HepG2 (cell line): Measurements from ENCODE around the gene RPL4. TPM values are rescaled to one million over a fixed set of nuclear protein-coding genes. Genes with fewer than 3 reads are reported as not detected.
A peak's percentile ranks its signal among the peaks of the same experiment; 100 is the strongest.

ENCODE experiments used
- ADNP ChIP-seq: sonication (generic); formaldehyde crosslinking; IDR thresholded peaks from 2 replicates; pipeline ENCODE4 v1.4.0; 2020; ENCODE audit warnings: missing genetic modification reagents
- BRD4 ChIP-seq: sonication (generic); formaldehyde crosslinking; IDR thresholded peaks from 2 replicates; pipeline ENCODE4 v1.4.0; 2020; ENCODE audit warnings: missing genetic modification reagents
- EZH2 ChIP-seq: conservative IDR thresholded peaks from 2 replicates; pipeline ENCODE4 v1.6.1; 2012; ENCODE audit warnings: mild to moderate bottlenecking, low read depth, low read length, moderate library complexity
- GATAD2A ChIP-seq: IDR thresholded peaks from 2 replicates; pipeline ENCODE4 v1.6.1; 2016
- PRDM4 ChIP-seq: sonication (generic); formaldehyde crosslinking; IDR thresholded peaks from 2 replicates; pipeline ENCODE4 v1.9.0; 2021; ENCODE audit warnings: missing genetic modification reagents, borderline replicate concordance
- RERE ChIP-seq: IDR thresholded peaks from 2 replicates; pipeline ENCODE4 v1.6.1; 2016; ENCODE audit warnings: low read depth, missing genetic modification reagents, missing compliant biosample characterization
- RFX1 ChIP-seq: fragments of 450-650 bp; IDR thresholded peaks from 2 replicates; pipeline ENCODE4 v1.6.1; 2017
- SRY ChIP-seq: sonication (generic); formaldehyde crosslinking; IDR thresholded peaks from 2 replicates; pipeline ENCODE4 v1.8.0; 2022; ENCODE audit warnings: mild to moderate bottlenecking, missing genetic modification reagents
- TERF1 ChIP-seq: sonication (generic); formaldehyde crosslinking; IDR thresholded peaks from 2 replicates; pipeline ENCODE4 v1.8.0; 2022; ENCODE audit warnings: mild to moderate bottlenecking, missing genetic modification reagents, moderate library complexity
- ZFP36L1 ChIP-seq: sonication (generic); formaldehyde crosslinking; IDR thresholded peaks from 2 replicates; pipeline ENCODE4 v1.8.0; 2022; ENCODE audit warnings: mild to moderate bottlenecking, missing genetic modification reagents, moderate library complexity
- ZNF329 ChIP-seq: sonication (generic); formaldehyde crosslinking; IDR thresholded peaks from 2 replicates; pipeline ENCODE4 v1.9.0; 2021; ENCODE audit warnings: low read depth, mild to moderate bottlenecking, missing genetic modification reagents
- ZNF570 ChIP-seq: sonication (generic); formaldehyde crosslinking; IDR thresholded peaks from 2 replicates; pipeline ENCODE4 v1.4.0; 2020; ENCODE audit warnings: mild to moderate bottlenecking, missing genetic modification reagents, borderline replicate concordance
- polyA plus RNA-seq, 8 experiments: library from polyadenylated mRNA; depleted of rRNA in 3 of 8; stranded (reverse) in 7 of 8; unstranded in 1 of 8; fragments of >200 nt; fragmentation: Illumina TruSeq in 4 of 8; extraction: Trizol in 4 of 8; gene quantifications; 2 replicates each; pipeline versions ENCODE4 v1.2.1 to v1.2.3, GENCODE V29; 2011 to 2016; ENCODE audit warnings: low read depth in 4 of 8, missing spikeins in 1 of 8, mixed read lengths in 1 of 8; ENCODE audit not compliant: insufficient read depth in 1 of 8
- total RNA-seq, 5 experiments: library from RNA; depleted of rRNA; stranded (reverse); fragments of >200 nt; fragmentation: Illumina TruSeq; extraction: Trizol; gene quantifications; 2 replicates each; pipeline ENCODE4 v1.2.3, GENCODE V29; 2016; ENCODE audit warnings: low read depth in 1 of 5
- TF ChIP-seq, protein P1 (sequence below): sonication (generic); formaldehyde crosslinking; IDR thresholded peaks from 2 replicates; pipeline ENCODE4 v1.5.0; 2020; ENCODE audit warnings: missing genetic modification reagents
- TF ChIP-seq, protein P2 (sequence below): sonication (generic); formaldehyde crosslinking; IDR thresholded peaks from 2 replicates; pipeline ENCODE4 v1.4.0; 2020; ENCODE audit warnings: missing genetic modification reagents
- TF ChIP-seq, protein P3 (sequence below): sonication (generic); formaldehyde crosslinking; IDR thresholded peaks from 2 replicates; pipeline ENCODE4 v1.8.0; 2022; ENCODE audit warnings: missing genetic modification reagents, mild to moderate bottlenecking, borderline replicate concordance

RPL4 gene
- total and polyA plus RNA-seq, 2 of the 13 experiments (the other 11 are each of a cell fraction or from before 2014, with no cell fraction given), result 3,630 to 3,960 TPM

DNA sequence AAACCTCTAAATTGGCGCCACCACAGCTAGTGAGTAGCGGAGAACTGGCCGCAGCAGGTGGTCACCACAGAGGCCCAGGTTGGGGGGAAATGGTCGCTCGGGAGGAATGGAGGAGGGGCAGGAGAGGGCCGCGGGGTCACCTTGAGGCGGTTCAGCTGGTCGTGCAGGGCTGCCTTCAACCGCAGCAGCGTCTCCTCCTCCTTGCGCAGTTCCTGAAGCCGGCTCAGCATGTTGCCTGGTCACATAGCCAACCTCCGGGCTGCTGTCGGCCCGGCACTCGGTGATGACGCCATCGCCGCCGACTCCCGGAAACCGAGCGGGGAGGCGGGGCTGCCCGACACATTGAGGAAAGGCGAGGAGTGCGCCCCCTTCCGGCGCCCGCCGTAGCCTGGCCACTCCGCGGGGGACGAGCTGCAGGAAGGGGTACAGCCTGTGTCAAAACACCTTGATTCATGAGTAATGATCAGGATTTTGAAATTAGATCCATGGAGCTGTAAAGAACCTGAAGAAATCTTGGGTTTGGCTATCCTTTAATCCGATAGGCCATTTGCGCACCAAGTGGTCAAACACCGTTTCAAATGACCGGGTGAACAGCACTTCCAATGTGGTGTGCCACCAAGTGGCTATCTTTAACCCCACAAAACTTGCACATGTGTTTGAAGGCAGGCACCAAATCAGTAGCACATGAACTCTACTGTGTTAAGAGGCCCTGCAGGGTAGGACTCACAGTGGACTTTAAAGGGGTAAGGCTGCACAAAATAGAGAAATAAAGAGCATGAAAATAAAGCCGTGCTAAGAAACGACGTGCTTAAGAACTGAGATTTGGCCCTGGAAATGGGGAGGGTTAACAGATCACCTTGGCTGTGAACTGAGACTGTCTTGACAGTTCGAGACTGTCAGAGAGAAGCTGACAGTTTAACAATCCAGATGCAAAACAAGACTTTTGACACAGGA lies 6.9 kb downstream of the RPL4 start, which contains the start of gene SNAPC5 (continued):
- TF ChIP-seq, protein P1, sequence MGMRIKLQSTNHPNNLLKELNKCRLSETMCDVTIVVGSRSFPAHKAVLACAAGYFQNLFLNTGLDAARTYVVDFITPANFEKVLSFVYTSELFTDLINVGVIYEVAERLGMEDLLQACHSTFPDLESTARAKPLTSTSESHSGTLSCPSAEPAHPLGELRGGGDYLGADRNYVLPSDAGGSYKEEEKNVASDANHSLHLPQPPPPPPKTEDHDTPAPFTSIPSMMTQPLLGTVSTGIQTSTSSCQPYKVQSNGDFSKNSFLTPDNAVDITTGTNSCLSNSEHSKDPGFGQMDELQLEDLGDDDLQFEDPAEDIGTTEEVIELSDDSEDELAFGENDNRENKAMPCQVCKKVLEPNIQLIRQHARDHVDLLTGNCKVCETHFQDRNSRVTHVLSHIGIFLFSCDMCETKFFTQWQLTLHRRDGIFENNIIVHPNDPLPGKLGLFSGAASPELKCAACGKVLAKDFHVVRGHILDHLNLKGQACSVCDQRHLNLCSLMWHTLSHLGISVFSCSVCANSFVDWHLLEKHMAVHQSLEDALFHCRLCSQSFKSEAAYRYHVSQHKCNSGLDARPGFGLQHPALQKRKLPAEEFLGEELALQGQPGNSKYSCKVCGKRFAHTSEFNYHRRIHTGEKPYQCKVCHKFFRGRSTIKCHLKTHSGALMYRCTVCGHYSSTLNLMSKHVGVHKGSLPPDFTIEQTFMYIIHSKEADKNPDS (CRISPR knock-in tag), result no peak
- TF ChIP-seq TERF1 (CRISPR knock-in tag) (no peak), BRD4 (CRISPR knock-in tag) (peak; percentile 34; the same call in 1 of the 2 replicates), ZNF570 (no peak), ADNP (no peak), SRY (CRISPR knock-in tag) (no peak), RFX1 (no peak), GATAD2A (CRISPR knock-in tag) (peak; percentile 61; the same call in 1 of the 2 replicates), PRDM4 (CRISPR knock-in tag) (no peak), ZNF329 (peak; percentile 65), RERE (CRISPR knock-in tag) (0 out of 2 replicates have a peak, but pooled peaks have one; percentile 42), ZFP36L1 (CRISPR knock-in tag) (0 out of 2 replicates have a peak, but pooled peaks have one; percentile 62), EZH2 (no peak)
- TF ChIP-seq, protein P2, sequence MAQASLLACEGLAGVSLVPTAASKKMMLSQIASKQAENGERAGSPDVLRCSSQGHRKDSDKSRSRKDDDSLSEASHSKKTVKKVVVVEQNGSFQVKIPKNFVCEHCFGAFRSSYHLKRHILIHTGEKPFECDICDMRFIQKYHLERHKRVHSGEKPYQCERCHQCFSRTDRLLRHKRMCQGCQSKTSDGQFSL, result no peak
- TF ChIP-seq, protein P3, sequence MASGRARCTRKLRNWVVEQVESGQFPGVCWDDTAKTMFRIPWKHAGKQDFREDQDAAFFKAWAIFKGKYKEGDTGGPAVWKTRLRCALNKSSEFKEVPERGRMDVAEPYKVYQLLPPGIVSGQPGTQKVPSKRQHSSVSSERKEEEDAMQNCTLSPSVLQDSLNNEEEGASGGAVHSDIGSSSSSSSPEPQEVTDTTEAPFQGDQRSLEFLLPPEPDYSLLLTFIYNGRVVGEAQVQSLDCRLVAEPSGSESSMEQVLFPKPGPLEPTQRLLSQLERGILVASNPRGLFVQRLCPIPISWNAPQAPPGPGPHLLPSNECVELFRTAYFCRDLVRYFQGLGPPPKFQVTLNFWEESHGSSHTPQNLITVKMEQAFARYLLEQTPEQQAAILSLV, result no peak
